Panc1 (cell line): ENCODE measurements around the gene LRP1B. TPM values are rescaled to one million over a fixed set of nuclear protein-coding genes. Genes with fewer than 3 reads are reported as not detected.

Experiments used
- ATAC-seq: fragments of 200-7000 bp; cut with Tn5 transposase; 2 replicates; pipeline ENCODE4 v1.9.1; 2020; ENCODE audit warnings: mild to moderate bottlenecking, moderate library complexity
- BruUV-seq: library from RNA; stranded (reverse); fragments of 400-500 nt; replicated peaks from 2 replicates; lab custom pipeline; 2021; lab: Mats Ljungman, UMichigan
- CTCF ChIA-PET: fragments of 300-600 bp; sonication (Branson Sonifier 250); formaldehyde crosslinking; loops from one replicate; lab custom pipeline; 2022; ENCODE audit warnings: antibody characterized with exemption; lab: Charles Lee
- POLR2A ChIA-PET: fragments of 300-600 bp; sonication (Branson Sonifier 250); formaldehyde crosslinking; loops from one replicate; lab custom pipeline; 2022; ENCODE audit warnings: antibody characterized with exemption; lab: Charles Lee
- DNase-seq: peaks from one replicate; pipeline ENCODE4 v3.0.0-alpha.2; 2010; ENCODE audit warnings: low read depth, low spot score
- H3K27ac ChIP-seq: 2 replicates; pipeline ENCODE4 v1.5.1; 2011; ENCODE audit warnings: mild to moderate bottlenecking, low read length, inconsistent platforms
- H3K27me3 ChIP-seq: fragments of 200-500 bp; sonication (Bioruptor generic); 2 replicates; pipeline ENCODE4 v1.6.0; 2014; ENCODE audit warnings: low read length, inconsistent platforms; ENCODE audit not compliant: control insufficient read depth, insufficient read depth
- H3K36me3 ChIP-seq: fragments of 200-500 bp; sonication (Bioruptor generic); 2 replicates; pipeline ENCODE4 v1.5.1; 2014; ENCODE audit warnings: inconsistent platforms, mild to moderate bottlenecking, low read length, moderate library complexity; ENCODE audit not compliant: control insufficient read depth, insufficient read depth
- H3K4me1 ChIP-seq: 2 replicates; pipeline ENCODE4 v1.5.1; 2011; ENCODE audit warnings: inconsistent platforms, mild to moderate bottlenecking, low read length, moderate library complexity; ENCODE audit not compliant: control insufficient read depth, insufficient read depth
- H3K4me3 ChIP-seq, 2 experiments: 2 replicates each; pipeline ENCODE4 v1.5.1; 2011 to 2012; ENCODE audit warnings: low read depth in 2 of 2, low read length in 2 of 2, mild to moderate bottlenecking in 2 of 2, inconsistent platforms in 1 of 2, moderate library complexity in 1 of 2
- H3K9me3 ChIP-seq: fragments of 200-500 bp; sonication (Bioruptor generic); 2 replicates; pipeline ENCODE4 v1.5.1; 2014; ENCODE audit warnings: low read depth, mild to moderate bottlenecking, inconsistent platforms, low read length, moderate library complexity; ENCODE audit not compliant: control insufficient read depth, insufficient read depth
- CTCF ChIP-seq: fragments of 450-650 bp; IDR thresholded peaks from 2 replicates; pipeline ENCODE4 v1.5.1; 2017; ENCODE audit warnings: mild to moderate bottlenecking
- POLR2AphosphoS5 ChIP-seq: IDR thresholded peaks from 2 replicates; pipeline ENCODE4 v1.6.1; 2012; ENCODE audit warnings: mild to moderate bottlenecking, low read depth, low read length, moderate library complexity
- REST ChIP-seq, 2 experiments: IDR thresholded peaks; 2 replicates each; pipeline ENCODE4 v1.6.1; 2011 to 2012; ENCODE audit warnings: low read depth in 2 of 2, control low read depth in 1 of 2, low read length in 1 of 2, mild to moderate bottlenecking in 1 of 2, moderate library complexity in 1 of 2; ENCODE audit not compliant: insufficient read depth in 1 of 2
- SIN3A ChIP-seq: IDR thresholded peaks from 2 replicates; pipeline ENCODE4 v1.6.1; 2012; ENCODE audit warnings: low read depth, mild to moderate bottlenecking, low read length, moderate library complexity, borderline replicate concordance; ENCODE audit not compliant: insufficient read depth
- TCF7L2 ChIP-seq: IDR thresholded peaks from 2 replicates; pipeline ENCODE4 v1.6.1; 2011; ENCODE audit warnings: mild to moderate bottlenecking, low read depth, low read length, inconsistent platforms
- in situ Hi-C: cut with HindIII; loops from 2 replicates; pipeline ENCODE4 v1.10.0; 2016; ENCODE audit warnings: low sequenced_read_pairs, low pct_unique_long_range_greater_than_20kb
- intact Hi-C: fragments of 100-400 bp; cut with micrococcal nuclease; formaldehyde crosslinking; loops from one replicate; pipeline ENCODE4 v1.10.0; 2022; ENCODE audit not compliant: unreplicated experiment
- total RNA-seq: library from RNA; stranded (reverse); gene quantifications from one replicate; pipeline ENCODE4 v1.2.1, GENCODE V29; 2021; ENCODE audit not compliant: unreplicated experiment

LRP1B gene
- total RNA-seq, 1 experiment from 2014 or later = 0.54 TPM

GRCh38 chr2:140658760-140659692, 1471.8 kb downstream of the LRP1B start:
- Histone ChIP-seq H3K27ac (no peak overlapping the region), H3K9me3 (no peaks in the 10 kb centered on the region), H3K36me3 (no peaks in the 10 kb centered on the region), H3K27me3 (no peaks in the 10 kb centered on the region), H3K4me3 (no peak overlapping the region), H3K4me1 (no peaks in the 10 kb centered on the region)
- in situ Hi-C loops = no loop called here
- POLR2A ChIA-PET = no interaction called here
- intact Hi-C loops = no loop called here
- no TSS peak for BruUV-seq
- ATAC-seq (no peak), DNase-seq (no peak)
- TF ChIP-seq POLR2AphosphoS5 (no peak), SIN3A (no peak), CTCF (no peak), TCF7L2 (no peak), REST (IDR thresholded peaks at IDR 0.05; ENCODE audit: insufficient read depth in 1 of 2, low read depth in 2 of 2, low read length in 1 of 2) (no peak)
- CTCF ChIA-PET = no interaction called here

- no peak overlapping the region for H3K4me3 ChIP-seq
- H3K27ac ChIP-seq = no peak overlapping the region
- no peaks in the 10 kb centered on the region for H3K27me3 ChIP-seq
- ChIA-PET CTCF (no interaction called here), POLR2A (no interaction called here)
- TF ChIP-seq TCF7L2 = no peak
- no peak for TF ChIP-seq REST (IDR thresholded peaks at IDR 0.05; ENCODE audit: insufficient read depth in 1 of 2, low read depth in 2 of 2, low read length in 1 of 2)
- no peak for TF ChIP-seq POLR2AphosphoS5
- TF ChIP-seq CTCF = no peak
- no peak for TF ChIP-seq SIN3A
- no TSS peak for BruUV-seq
- no peaks in the 10 kb centered on the region for H3K36me3 ChIP-seq
- DNase-seq (no peak), ATAC-seq (no peak)
- intact Hi-C loops = no loop called here
- no peaks in the 10 kb centered on the region for H3K4me1 ChIP-seq
- no peaks in the 10 kb centered on the region for H3K9me3 ChIP-seq
- in situ Hi-C loops = no loop called here
Measured at GRCh38 chr2:140657657-140658056, 1473.2 kb downstream of the LRP1B start.
